ENCODE results near the gene CERS4. TPM values are rescaled to one million over a fixed set of nuclear protein-coding genes. Genes with fewer than 3 reads are reported as not detected.

The CERS4 gene
- total and polyA plus RNA-seq, 8 donors: 36.8 to 59.1 (median 48.6) TPM

DNA sequence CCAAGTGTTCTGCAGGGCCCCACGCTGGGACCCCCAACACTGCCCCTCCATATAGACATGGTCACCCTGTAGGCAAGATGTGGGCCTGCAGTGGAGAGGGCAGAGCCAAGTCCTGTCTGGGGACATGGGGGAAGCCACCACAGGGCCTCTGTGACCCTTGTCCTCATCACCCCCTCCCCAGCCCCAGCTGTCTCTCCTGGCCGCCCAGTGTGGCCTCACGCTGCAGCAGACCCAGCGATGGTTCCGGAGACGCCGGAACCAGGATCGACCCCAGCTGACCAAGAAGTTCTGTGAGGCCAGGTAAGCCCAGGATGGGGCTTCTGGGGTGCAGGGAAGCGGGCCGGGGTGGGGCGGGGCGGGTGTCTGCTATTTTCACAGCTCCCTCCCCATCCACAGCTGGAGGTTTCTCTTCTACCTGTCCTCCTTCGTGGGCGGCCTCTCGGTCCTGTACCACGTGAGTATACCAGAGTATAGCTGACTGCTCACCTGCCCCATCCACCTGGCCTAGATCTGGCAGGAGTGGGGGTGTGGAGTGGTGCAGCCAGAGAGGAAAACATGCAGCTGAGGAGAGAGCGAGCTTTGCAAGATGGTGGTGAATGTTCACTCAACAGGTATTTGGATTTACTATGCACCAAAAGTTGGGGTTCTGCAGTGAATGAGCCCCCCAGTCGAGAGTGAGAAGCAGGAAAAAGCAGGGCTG is 46.4 kb downstream of the CERS4 start:
- intact Hi-C loops (cut with DNase I): loop anchor here (10.0 kb wide), 4 partner anchors 91 to 311 kb away; partner anchors contain the start of gene TIMM44 (in 1 of the 2)
- Histone ChIP-seq H3K4me3 (no peak overlapping the region), H3K9me3 (no peaks in the 10 kb centered on the region), H3K36me3 (peaks cover 0 to 34% of the 10 kb centered on the region in 2 donors), H3K27me3 (no peaks in the 10 kb centered on the region), H3K4me1 (peaks cover 0 to 4% of the 10 kb centered on the region in 2 donors), H3K27ac (no peak overlapping the region)
- ATAC-seq: no peak
- TF ChIP-seq, protein P1, sequence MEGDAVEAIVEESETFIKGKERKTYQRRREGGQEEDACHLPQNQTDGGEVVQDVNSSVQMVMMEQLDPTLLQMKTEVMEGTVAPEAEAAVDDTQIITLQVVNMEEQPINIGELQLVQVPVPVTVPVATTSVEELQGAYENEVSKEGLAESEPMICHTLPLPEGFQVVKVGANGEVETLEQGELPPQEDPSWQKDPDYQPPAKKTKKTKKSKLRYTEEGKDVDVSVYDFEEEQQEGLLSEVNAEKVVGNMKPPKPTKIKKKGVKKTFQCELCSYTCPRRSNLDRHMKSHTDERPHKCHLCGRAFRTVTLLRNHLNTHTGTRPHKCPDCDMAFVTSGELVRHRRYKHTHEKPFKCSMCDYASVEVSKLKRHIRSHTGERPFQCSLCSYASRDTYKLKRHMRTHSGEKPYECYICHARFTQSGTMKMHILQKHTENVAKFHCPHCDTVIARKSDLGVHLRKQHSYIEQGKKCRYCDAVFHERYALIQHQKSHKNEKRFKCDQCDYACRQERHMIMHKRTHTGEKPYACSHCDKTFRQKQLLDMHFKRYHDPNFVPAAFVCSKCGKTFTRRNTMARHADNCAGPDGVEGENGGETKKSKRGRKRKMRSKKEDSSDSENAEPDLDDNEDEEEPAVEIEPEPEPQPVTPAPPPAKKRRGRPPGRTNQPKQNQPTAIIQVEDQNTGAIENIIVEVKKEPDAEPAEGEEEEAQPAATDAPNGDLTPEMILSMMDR (IDR thresholded peaks at IDR 0.05): no peak
- DNase-seq: no peak

DNA sequence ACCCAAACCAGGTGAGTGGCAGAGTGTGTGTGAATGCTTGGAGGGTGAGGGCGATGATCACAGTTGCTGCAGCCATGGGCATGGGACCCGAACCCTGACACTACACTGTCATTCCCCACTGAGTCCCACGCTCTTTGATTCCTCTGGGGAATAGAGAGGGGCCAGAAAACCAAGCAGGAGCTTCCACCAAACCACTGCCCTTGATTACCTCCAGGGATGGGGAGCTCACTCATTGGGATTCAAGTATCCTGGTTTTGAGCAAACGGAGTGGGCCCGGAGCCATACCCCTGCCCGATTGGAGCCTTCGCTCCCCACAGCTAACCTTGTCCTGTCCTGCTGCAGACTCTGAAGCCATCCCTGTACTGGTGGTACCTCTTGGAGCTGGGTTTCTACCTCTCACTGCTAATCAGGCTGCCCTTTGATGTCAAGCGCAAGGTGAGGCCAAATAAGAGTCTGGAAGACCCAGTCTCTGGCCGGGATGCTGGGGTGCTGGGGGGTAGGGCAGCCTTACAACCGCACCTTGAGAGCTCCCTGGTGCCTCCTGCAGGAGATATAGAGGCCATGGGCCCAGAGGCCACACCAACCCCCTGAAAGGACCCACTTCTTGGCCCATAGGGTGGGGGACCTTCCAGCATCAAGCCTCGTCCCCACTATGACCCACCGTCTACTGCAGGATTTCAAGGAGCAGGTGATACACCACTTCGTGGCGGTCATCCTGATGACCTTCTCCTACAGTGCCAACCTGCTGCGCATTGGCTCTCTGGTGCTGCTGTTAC is 47.3 kb downstream of the CERS4 start:
- DNase-seq: no peak
- Histone ChIP-seq H3K4me1 (peaks cover 0 to under 1% of the 10 kb centered on the region in 2 donors), H3K9me3 (no peaks in the 10 kb centered on the region), H3K27ac (no peak overlapping the region), H3K27me3 (no peaks in the 10 kb centered on the region), H3K4me3 (no peak overlapping the region), H3K36me3 (peaks cover 0 to 35% of the 10 kb centered on the region in 2 donors)
- intact Hi-C loops (cut with DNase I): loop anchor here (10.0 kb wide), 4 partner anchors 92 to 312 kb away; partner anchors contain the start of gene TIMM44 (in 1 of the 2)
- TF ChIP-seq, protein P1 (IDR thresholded peaks at IDR 0.05): no peak
- ATAC-seq: no peak

DNA sequence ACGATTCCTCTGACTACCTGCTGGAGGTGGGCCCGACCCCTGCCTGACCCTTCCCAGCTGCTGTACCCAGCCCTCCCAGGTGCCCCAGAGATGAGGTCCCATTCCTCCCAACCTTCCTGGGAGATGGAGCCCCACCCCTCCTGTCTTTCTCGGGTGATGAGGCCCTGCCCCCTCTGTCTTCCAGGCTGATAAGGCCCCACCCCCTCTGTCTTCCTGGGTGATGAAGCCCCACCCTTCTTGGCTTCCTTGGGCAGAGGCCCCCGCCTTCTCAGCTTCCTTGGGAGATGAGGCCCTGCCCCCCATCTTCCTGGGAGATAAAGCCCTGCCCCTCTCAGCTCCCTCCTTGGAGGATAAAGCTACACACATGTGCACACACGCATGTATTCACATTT is 47.9 kb downstream of the CERS4 start:
- DNase-seq (no peak), ATAC-seq (no peak)
- no peaks in the 10 kb centered on the region for H3K9me3 ChIP-seq
- intact Hi-C loops (cut with DNase I): loop anchor here (10.0 kb wide), 4 partner anchors 92 to 312 kb away; partner anchors contain the start of gene TIMM44 (in 1 of the 2)
- H3K36me3 ChIP-seq: peaks cover 0 to 41% of the 10 kb centered on the region in 2 donors
- H3K27ac ChIP-seq: no peak overlapping the region
- no peaks in the 10 kb centered on the region for H3K27me3 ChIP-seq
- no peak overlapping the region for H3K4me3 ChIP-seq
- H3K4me1 ChIP-seq: no peaks in the 10 kb centered on the region
- TF ChIP-seq, protein P1 (IDR thresholded peaks at IDR 0.05): no peak

DNA sequence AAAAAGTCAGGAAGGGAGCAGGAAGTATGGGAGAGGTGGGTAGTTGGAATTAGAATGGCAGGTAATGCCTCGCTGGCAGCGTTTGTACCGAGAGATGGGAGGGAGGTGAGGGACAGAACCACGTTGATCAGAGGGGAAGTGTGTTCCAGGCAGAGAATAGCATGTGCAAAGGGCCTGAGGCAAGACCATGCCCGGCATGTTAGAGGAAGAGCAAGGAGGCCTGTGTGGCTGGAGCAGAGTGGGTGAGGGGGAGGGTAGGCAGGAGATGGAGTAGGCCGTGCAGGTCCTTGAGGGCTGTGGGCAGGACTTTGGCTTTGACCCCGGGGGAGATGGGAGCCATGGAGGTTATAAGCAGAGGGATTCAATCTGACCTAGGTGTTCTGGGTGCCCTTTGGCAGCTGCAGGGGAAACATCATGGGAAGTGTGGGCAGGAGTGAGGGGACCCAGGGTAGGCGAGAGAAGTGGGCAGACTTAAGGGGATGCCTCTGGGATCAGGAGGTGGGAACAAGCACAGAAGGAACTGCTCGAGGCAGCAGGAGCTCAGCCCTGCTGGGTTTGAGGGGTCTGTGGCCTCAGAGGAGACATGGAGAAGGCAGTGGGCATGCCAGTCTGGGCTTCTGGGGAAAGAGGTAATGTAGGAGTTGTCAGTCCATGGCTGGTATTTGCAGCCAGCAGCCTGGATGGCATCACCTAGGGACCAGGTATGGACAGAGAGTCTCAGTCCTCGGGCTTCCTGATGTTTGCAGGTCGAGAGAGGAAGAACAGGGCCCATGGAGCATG is 50.2 kb downstream of the CERS4 start:
- H3K9me3 ChIP-seq: no peaks in the 10 kb centered on the region
- intact Hi-C loops (cut with DNase I): loop anchor here (10.0 kb wide), 4 partner anchors 95 to 315 kb away; partner anchors contain the start of gene TIMM44 (in 1 of the 2)

More for the DNA sequence above, 50.2 kb downstream of the CERS4 start:
- TF ChIP-seq, protein P1 (IDR thresholded peaks at IDR 0.05): no peak
- ATAC-seq (no peak), DNase-seq (peak in 2 of 4 donors; percentile 23 to 27)
- Histone ChIP-seq H3K4me3 (no peak overlapping the region), H3K36me3 (peaks cover 0 to 42% of the 10 kb centered on the region in 2 donors), H3K27ac (no peak overlapping the region), H3K27me3 (no peaks in the 10 kb centered on the region), H3K4me1 (no peaks in the 10 kb centered on the region)

All from left lung (tissue), 10 donors.